ENCODE data around the gene ERFE. TPM values are rescaled to one million over a fixed set of nuclear protein-coding genes. Genes with fewer than 3 reads are reported as not detected.

The ERFE gene
- total RNA-seq, 1 donor from 2014 or later = 64.1 TPM

DNA sequence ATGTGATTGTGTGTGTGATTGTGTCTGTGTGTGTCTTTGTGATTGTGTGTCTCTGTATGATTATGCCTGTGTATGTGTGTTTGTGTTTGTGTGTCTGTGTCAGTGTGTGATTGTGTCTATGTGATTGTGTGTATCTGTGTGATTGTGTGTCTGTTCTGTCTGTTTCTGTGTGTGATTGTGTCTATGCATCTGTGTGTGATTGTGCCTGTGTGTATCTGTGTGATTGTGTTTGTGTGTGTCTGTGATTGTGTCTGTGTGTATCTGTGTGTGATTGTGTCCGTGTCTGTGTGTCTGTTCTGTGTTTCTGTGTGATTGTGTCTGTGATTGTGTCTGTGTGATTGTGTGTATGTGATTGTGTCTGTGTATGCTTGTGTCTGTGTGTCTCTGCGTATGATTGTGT, 32.4 kb upstream of the ERFE start:
- no peak for DNase-seq (ENCODE audit: extremely low read depth, low read depth, low spot score)

GRCh38 chr2:238126775-238127164, 32.0 kb upstream of the ERFE start:
- DNase-seq (ENCODE audit: extremely low read depth, low read depth, low spot score) = no peak

- no peak for DNase-seq (ENCODE audit: extremely low read depth, low read depth, low spot score)
Observed at GRCh38 chr2:238127165-238128060, 31.4 kb upstream of the ERFE start.

DNA sequence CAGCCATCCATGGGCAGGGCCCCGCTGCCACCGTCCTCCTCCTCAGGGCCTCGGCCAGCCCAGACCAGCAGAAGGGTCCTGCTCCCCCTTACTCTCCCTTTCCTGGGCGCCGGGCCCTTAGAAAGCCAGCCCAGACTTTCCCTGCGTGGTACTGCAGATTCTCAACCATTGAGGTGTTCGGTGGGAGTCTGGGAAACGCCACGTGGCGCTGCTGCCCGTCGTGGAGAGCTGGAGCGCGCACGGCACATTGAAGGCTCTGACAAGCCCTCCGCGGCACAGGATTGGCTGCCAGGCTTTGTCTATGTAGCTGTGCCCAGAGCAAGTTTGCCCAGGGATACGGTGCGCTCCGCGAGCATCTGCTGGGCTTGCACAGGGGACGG, 30.7 kb upstream of the ERFE start:
- DNase-seq (ENCODE audit: extremely low read depth, low read depth, low spot score) = no peak

DNA sequence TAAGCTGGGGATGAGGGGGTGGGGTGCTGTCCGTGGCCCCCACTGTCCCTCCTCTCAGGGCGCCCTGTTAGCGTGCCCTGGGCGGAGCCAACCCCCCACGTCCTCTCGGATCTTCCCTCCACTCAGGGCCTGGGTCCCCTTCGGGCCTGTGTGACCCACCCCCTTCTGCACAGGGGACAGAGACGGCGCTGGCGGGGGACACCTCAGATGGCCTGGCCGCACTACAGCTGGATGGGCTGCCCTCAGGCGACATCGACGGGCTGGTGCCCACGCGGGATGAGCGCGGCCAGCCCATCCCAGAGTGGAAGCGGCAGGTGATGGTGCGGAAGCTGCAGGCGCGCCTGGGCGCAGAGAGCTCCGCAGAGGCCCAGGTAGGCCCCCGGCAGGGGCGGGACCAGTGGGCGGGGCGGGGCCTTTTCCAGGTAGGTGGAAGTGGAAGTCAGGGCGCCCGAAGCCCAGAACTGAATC, 30.2 kb upstream of the ERFE start:
- DNase-seq (ENCODE audit: extremely low read depth, low read depth, low spot score) = no peak

- no peak for DNase-seq (ENCODE audit: extremely low read depth, low read depth, low spot score)
Observed at GRCh38 chr2:238129166-238130010, 29.4 kb upstream of the ERFE start.

- no peak for DNase-seq (ENCODE audit: extremely low read depth, low read depth, low spot score)
Observed at GRCh38 chr2:238130111-238130695, 28.6 kb upstream of the ERFE start.

- DNase-seq (ENCODE audit: extremely low read depth, low read depth, low spot score) = no peak
Observed at GRCh38 chr2:238130696-238131628, 27.8 kb upstream of the ERFE start.

GRCh38 chr2:238131761-238132462, 26.9 kb upstream of the ERFE start:
- no peak for DNase-seq (ENCODE audit: extremely low read depth, low read depth, low spot score)

DNA sequence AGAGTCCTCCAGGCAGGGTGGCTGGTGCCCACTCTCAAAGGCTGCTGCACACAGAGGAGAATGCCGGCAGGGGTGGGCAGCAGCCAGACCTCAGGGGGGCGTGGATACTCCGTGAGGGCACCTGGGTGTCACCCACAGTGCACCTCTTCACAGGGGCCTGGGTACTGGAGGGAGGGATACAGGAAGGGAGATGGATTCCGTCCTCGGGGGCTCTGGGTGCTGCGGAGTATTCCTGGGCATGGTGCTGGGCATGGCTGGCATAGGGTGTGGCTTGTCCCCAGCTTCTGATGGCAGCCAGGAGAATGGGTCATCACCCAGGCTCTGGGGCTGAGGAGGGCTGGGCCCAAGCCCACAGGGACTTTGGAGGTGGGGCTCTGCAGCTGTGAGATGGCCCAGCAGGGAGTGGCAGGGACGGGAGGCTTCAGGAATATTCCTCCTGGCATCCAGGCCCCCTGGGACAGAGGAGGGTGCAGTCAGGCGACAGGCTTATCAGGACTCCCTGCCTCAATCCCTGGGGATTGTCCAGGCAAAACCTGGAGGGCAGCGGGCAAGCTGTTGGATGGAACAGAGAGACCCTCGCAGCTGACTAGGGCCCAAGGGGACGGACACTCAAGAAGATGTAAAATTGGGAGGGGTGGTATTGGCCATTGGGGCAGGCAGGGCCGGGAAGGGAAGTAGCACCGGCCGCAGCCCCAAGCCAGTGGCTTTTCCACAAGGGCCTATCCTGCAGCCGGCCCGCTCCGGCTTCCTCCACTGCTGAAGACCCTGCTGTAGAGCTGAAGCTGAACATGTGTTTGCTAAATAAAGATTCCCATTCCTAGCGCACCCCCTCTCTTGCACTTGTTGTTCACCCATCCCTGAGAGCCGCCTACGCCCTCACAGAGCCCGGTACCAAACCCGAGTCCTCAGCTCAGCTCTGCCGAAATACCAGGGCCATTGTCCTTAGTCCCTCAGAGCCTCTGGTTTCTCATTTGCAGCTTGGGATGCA, 26.0 kb upstream of the ERFE start:
- no peak for DNase-seq (ENCODE audit: extremely low read depth, low read depth, low spot score)

DNA sequence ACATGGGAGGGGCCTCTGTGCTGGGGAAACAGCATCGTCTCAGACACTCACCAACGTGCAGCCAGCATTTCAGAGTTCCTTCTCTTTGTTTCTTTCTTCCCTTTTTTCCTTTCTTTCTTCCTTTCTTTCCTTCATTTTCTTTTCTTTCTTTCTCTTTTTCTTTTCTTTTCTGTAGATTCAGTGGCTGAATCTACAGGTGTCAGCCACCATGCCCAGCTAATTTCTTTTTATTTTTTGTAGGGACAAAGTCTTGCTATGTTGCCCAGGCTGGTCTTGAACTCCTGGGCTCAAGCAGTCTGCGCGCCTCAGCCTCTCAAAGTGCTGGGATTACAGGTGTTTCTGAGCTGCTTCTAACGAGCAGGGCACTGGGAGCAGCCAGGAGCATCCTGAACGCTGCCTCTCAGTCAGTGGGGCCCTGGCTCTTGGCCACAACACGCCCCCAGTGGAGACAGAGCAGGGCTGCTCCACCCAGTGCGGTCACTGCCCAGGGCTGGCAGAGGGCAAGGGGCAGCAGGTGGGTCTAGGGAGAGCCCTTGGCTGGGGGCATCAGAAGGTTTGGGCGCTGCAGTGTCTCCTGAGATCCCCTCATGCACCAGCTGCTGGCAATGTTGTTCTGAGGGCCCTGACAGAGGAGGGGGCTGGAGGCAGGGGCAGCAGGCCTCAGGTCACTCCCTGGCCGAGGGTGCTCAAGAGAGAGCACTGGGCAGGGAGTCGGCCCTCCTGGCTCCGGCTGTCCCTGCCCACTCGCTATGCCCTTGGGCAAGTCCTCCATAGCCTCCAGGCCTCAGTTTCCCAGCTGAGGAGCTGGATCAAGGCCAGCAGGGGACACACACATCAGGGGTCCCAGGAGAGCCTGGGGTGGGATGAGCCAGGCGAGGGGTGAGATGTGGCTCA, 25.0 kb upstream of the ERFE start:
- no peak for DNase-seq (ENCODE audit: extremely low read depth, low read depth, low spot score)

DNA sequence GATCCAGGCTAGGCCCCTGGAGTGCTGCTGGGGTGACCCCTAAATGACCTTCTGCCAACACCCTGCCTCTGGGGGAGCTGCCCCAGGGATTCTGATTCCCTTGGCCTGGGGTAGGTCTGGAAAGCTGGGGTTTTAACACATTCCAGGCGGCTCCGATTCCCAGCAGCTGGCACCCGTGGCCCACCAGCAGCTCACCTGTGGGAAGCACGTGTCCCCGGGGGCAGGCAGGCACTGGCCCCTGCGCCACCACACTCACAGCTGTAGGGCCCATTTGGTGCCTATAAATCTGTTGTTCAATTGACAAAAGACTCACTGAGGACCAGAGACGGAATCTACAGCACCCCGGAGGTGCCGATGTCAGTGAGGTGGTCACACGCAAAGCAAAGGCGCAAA, 24.4 kb upstream of the ERFE start:
- no peak for DNase-seq (ENCODE audit: extremely low read depth, low read depth, low spot score)

DNA sequence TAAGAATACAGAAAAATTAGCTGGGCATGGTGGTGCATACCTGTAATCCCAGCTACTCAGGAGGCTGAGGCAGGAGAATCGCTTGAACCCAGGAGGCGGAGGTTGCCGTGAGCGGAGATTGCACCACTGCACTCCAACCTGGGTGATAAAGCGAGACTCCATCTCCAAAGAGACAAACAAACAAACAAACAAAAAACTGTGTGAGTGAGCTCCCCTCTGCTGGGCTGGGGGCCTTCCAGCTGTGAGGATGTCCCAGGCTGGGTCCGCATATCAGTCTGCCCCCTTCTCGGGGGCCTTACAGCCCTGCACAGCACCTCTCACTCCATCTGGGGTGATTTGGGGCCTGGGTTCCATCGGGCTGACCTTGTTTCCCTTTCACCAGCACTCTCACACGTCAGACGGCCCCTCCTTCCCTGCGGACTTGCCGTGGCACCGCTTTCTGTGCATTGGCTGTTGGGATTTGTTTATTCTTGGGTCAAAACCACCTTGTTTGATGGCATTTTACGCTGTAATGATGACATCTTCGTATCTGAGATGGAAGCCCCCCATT, 23.1 kb upstream of the ERFE start:
- no peak for DNase-seq (ENCODE audit: extremely low read depth, low read depth, low spot score)

GRCh38 chr2:238136820-238137537, 21.8 kb upstream of the ERFE start:
- no peak for DNase-seq (ENCODE audit: extremely low read depth, low read depth, low spot score)

- no peak for DNase-seq (ENCODE audit: extremely low read depth, low read depth, low spot score)
Observed at GRCh38 chr2:238137885-238138284, 20.9 kb upstream of the ERFE start.

GRCh38 chr2:238138331-238139195, 20.2 kb upstream of the ERFE start, which contains the start of gene KLHL30:
Gene KLHL30, plus strand, starts transcription at chr2:238138668. Its CDS starts 2,087 bp downstream, at chr2:238140755.
- no peak for DNase-seq (ENCODE audit: extremely low read depth, low read depth, low spot score)

Data from glomerular endothelial cell (primary cell).